Activated CD4-positive, alpha-beta T cell treated with anti-CD3 and anti-CD28 coated beads, Interleukin-2, Interleukin-6, amounts not matched to agents 100 ng/mL and 50 ng/mL, durations not matched to agents 16 hours and 8 hours (primary cell): ENCODE results near the gene ATP5ME.
"Not testable (repeated sequence)": the region's sequence is repeated elsewhere in the genome, so short reads cannot be mapped to it uniquely, and the experiment has no call there.

ENCODE experiments used
- DNase-seq: peaks from one replicate; pipeline ENCODE4 v3.0.0-alpha.2; 2020

The ATP5ME gene, protein sequence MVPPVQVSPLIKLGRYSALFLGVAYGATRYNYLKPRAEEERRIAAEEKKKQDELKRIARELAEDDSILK

DNA sequence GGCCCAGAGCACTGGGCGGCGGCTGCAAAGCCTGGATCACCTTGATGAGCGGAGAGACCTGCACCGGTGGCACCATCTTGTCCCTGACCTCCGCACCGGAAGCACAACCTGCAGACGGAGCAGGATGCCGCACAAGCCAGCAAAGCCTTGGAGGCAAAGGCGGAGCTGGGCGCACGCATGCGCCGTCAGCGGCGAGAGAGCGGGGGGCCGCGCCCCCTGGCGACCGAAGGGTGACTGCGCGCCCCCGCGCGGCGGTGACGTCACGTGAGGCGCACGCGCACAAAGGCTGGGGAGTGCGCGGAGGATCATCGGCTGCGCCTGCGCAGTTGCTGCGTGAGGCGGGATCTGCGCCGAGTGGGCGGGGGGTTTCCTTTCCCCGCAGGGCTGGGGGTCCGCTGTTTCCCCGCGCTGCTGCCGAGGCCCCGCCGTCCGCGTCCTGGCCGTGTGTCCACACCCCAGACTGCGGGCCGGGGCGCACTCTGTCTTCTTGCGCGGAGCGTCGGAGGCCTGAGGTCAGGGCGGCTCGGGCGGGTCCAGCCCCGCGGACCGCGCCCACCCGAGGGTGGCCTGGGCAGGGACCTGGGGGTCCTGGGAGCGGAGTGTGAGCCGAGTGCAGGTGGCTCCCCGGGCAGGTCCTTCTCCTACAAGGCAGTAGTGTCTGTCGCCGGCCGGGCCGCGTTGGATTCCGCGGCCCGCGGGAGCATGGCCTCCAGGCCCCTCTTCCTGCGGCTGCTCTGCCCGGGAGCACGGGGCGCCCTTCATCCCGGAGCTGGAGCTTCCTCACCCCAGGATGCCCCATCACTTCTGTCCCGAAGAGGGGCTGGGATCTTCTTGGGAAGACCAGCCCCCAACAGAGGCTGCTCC lies at the start of gene ATP5ME, which contains the start of gene MYL5:
TSS of gene ATP5ME (minus strand) at position 105 of the 864 bp plus-strand sequence. CDS start at position 76, 29 bp downstream.
TSS of gene MYL5 (plus strand) at position 371 of the 864 bp plus-strand sequence. CDS start 3,485 bp downstream, outside the sequence.
- peak; percentile 98 for DNase-seq

DNA sequence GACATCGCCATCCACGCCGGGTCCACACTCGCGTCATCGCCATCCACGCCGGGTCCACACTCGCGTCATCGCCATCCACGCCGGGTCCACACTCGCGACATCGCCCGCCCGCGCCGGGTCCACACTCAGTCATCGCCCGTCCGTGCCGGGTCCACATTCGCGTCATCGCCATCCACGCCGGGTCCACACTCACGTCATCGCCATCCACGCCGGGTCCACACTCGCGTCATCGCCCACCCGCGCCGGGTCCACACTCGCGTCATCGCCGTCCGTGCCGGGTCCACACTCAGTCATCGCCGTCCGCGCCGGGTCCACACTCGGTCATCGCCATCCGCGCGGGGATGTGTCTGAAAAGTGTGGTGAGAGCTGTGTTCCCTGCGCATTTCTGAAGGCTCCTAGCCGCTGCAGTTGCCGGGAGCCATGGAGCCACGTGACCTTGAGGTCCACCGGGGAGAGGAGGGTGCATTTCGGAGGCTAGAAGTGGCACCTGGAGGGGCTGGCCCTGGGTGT lies 48.8 kb upstream of the ATP5ME start:
- no peak for DNase-seq

DNA sequence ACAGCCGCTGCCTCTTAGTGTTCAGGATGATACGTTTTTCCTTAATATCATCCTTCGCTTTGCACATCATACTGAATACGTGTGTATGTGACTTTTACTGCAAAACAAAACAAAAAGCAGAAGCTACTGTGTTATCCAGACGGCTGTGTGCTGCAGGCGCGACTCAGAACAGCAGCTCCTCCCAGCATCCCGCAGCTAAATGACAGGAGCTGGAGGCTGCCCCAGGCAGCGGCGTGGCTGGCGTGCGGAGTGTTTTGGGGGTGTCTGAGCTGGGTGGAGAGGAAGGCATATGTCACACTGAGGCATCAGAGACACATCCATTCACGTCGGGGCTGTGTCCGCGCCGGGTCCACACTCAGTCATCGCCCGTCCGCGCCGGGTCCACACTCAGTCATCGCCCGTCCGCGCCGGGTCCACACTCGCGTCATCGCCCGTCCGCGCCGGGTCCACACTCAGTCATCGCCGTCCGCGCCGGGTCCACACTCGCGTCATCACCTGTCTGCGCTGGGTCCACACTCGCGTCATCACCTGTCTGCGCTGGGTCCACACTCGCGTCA lies 48.2 kb upstream of the ATP5ME start:
- DNase-seq: no peak

DNA sequence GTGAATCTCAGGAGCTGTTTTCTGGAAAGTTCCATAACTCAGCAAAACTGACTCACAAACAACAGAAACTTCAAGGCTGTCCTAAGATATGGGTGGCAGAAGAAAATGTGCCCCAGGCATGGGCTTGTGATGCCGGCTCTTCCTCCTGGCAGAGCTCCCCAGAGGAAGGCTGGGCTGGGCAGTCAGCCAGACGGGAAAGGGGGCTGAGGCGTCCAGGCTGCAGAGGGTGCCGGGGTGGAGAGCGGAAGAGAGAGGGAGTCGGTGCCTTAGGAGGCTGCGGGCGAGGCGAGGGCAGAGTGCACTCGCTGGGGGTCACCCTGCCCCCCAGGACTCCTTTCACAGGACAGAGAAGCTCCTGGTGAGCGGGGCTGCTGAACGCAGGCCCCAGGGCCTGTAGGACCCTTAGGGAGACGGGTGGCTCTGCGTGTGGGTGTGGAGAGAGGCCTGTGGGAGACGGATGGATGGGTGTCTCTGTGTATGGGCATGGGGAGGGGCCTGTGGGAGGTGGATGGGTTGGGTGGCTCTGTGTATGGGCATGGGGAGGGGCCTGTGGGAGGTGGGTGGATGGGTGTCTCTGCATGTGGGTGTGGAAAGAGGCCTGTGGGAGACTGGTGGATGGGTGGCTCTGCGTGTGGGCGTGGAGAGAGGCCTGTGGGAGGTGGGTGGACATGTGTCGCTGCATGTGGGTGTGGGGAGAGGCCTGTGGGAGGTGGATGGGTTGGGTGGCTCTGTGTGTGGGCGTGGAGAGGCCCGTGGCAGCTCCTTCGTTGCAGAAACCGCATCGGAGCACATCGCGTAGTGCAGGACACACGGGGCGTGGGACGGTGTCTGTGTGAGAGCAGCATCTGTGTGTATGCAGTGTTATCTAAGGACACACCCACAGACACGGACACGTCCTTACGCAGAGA lies 47.4 kb upstream of the ATP5ME start:
- no peak for DNase-seq

DNA sequence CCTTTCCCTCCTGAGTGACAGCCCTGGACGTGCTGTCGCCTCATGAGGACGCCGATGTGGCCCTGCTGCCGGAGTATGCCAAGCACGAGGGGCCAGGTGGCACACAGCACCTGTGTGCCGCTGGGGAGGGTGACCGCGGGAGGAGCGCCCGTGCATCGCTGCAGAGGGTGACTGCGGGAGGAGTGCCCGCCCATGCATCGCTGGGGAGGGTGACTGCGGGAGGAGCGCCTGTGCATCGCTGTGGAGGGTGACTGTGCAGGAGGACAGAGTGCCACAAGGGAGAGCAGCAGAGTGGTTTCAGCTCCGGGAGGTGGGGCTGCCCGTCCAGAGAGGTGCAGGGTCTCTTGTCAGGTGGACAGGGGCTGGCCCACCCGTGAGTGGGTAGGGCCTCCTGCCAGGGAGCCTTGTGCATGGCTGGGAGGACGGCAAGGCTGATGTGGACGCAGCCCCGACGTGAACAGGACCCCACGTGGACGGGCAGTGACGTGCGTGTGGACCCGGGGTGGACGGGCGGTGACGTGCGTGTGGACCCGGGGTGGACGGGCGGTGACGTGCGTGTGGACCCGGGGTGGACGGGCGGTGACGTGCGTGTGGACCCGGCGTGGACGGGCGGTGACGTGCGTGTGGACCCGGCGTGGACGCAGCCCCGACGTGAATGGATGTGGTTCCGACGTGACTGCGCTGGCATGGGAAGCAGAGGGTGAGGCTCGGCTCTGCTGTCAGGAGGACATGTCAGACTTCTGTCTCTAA lies 46.2 kb upstream of the ATP5ME start:
- no peak for DNase-seq

DNA sequence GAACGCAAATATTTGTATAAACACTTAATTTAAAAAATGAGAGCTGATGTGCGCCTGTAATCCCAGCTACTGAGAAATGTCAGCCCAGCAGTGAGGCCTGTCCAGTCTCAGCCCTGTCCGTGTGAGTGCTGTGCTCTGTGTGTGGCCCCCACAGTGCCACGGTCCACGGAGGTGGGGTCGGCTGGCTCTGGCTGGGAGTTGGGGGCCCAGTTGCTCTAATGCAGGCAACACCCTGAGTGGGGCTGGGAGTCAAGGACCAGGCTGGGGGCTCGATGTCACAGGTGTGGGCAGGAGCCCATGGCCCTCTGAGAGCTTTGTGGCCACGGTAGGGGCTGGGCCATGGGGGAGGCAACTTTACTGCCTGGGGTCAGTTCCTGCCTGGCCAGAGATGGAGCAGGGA lies 44.4 kb upstream of the ATP5ME start:
- DNase-seq: no peak

DNA sequence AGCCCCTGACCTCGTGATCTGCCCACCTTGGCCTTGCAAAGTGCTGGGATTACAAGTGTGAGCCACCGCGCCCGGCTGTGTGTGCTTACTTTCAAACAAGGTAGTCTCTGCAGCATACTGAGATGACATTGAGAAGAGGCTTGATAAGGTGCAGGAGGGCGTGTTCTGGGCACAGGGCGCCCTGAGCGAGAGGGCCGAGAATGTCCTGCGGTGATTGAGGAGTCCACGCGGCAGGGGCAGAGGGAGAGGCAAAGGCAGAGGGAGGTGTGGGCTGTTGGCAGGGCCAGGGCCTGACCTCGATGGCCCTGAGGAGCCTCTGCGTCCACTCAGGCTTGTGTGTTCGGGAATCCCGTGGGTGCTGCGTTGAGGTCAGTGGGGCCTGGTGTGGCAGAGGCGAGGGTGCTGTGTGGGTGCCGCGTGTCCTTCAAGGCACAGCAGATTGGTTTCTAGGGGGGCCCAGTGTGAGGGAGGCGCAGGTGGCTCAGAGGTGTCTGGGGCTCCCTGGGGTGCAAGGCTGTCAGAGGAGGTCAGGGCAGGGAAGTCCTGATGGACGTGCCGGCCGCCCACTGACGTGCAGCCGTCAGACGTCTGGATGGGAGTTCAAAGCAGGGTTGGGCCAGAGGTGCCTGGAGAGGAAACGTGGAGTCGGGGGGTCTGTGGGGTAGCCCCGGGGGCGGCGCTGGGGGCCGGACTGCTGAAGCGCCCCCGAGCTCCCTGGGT lies 43.7 kb upstream of the ATP5ME start:
- DNase-seq: no peak

DNA sequence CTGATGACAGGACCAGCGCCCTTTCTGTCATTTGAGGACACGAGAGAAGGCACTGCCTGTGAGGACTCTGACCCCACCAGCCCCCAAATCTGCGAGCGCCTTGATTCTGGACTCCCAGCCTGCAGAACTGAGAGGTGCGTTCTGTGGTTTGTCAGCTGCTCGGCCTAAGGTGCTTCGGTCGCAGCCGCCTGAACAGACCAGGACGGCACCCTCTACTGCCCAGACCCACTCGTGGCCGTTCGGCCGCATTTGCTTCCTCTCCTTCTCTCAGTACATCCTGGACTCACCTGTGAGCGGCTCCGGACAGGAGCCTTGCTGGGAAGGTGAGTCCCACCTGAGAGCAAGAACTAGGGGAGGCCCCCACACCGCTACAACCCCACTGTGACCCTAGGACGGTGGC lies 40.0 kb upstream of the ATP5ME start:
- DNase-seq: no peak

DNA sequence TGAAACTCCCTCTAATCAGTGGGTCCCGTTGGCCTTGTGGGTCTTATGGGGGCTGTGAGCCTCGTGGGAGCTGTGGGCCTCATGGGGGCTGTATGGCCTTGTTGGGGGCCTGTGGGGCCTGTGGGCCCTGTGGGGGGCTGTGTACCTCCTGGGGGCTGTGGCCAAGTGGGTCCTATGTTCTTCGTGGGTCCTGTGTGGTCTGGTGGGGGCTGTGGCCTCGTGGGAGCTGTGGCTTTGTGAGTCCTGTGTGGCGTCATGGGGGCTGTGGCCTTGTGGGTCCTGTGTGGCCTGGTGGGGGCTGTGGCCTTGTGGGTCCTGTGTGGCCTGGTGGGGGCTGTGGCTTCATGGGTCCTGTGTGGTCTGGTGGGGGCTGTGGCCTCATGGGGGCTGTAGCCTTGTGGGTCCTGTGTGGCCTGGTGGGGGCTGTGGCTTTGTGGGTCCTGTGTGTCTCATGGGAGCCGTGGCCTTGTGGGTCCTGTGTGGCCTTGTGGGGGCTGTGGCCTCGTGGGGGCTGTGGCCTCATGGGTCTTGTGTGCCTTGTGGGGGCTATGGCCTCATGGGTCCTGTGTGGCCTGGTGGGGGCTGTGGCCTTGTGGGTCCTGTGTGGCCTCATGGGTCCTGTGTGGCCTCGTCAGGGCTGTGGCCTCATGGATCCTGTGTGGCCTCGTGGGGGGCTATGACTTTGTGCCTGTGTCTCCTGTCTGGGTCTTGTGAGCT lies 39.0 kb upstream of the ATP5ME start:
- DNase-seq: no peak

DNA sequence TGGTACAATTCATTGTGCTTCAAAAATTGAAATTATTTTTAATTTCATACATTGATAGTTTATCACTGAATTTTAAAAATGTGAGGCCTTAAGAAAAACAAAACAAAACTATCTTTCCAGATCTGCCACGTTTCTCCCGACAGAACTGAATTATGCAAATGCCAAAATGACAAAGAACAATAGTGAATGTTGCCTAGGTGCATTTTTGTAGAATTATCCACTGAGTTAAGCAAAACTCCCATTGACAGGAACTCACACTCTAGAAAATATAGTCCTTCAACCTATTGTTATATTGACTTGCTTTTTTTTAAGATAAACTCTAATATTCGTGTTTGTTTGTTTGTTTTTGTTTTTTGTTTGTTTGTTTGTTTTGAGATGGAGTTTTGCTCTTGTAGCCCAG lies 38.0 kb upstream of the ATP5ME start:
- DNase-seq: no peak

DNA sequence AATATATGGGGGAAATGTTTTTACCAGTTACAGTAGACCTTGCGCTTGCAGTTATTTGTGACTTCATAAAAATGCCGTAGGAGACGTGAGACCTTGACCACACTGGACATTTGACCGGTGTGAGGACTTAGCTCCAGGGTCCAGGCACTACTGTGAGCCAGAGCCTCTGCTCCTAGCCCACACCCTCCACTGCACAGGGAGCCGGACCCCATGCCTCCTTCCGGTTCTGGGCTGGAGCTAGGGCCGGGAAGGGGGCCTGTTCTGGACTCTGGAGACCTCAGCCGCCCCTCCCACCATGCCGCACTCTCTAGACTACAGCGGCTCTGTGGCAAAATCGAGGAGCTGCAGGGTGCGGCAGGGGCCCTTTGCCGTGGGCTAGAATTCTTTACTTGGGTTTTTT lies 36.8 kb upstream of the ATP5ME start:
- no peak for DNase-seq

DNA sequence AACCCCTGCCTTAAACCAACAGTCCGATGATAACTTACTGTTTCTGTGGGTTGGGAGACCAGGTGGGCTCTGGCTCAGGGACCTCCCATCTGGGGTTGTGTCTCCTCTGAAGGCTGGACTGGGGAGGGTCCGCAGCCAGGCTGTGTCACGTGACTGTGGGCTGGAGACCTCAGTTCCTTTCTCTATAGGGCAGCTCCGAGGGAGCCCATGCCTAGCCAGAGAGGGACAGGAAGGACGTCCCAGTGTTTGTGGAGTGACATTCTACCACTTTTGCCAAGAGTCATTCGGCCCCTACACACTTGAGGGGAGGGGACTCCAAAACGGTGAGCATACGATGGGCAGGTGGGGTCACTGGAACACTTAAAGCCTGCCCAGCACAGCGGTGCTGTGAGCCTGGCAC lies 36.0 kb upstream of the ATP5ME start:
- DNase-seq: no peak

DNA sequence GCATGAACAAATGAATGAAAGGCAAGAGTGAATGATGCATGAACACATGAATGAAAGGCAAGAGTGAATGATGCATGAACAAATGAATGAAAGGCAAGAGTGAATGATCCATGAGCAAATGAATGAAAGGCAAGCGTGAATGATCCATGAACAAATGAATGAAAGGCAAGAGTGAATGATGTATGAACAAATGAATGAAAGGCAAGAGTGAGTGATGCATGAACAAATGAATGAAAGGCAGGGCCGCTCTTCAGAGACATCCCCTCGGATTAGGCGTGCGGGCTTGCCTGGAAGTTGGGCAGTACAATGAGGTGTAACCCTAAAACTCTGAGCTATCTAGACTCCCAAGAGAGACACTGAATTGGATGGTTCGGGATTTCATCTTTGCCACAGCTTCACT lies 35.3 kb upstream of the ATP5ME start:
- DNase-seq: no peak

DNA sequence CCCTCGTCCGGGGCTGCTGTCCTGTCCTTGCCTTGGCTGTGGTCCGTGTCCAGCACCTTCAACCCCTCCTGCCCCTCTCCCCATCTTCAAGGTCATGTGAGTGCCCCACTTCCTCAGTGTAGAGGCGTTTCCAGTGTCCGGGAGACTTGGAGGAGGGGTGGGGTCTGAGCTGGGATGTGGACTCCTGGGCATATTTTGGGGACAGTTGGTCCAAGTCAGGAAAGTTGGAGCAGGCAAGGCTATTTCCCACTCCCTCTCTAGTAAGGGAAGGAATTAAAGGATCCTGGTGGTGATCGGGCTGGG lies 34.5 kb upstream of the ATP5ME start:
- no peak for DNase-seq

DNA sequence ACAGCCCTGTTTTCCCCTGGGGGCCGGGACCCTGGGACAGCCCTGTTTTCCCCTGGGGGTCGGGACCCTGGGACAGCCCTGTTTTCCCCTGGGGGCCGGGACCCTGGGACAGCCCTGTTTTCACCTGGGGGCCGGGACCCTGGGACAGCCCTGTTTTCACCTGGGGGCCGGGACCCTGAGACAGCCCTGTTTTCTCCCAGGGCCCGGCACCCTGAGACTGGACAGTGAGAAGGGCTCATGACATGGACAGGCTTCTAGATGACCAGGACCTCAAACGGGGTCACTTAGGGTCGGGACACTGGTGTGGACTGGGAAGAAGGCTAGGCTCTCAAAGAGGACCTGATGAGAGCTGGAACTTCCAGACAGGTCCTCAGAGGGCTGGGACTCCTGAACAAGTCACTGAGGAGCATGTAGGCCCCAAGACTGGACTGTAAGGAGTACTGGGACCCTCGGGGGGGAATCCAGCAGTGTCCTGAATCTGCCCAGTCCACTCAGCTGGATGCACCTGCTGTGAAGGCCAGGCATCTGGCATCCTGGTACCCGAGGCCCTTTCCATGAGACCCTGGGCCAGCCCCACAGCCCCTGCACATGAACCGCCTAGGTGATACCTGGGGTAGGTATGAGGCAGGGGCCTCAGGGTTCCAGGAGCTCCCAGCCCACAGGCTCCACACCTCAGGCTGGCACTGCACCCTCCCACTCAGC lies 34.0 kb upstream of the ATP5ME start:
- no peak for DNase-seq

DNA sequence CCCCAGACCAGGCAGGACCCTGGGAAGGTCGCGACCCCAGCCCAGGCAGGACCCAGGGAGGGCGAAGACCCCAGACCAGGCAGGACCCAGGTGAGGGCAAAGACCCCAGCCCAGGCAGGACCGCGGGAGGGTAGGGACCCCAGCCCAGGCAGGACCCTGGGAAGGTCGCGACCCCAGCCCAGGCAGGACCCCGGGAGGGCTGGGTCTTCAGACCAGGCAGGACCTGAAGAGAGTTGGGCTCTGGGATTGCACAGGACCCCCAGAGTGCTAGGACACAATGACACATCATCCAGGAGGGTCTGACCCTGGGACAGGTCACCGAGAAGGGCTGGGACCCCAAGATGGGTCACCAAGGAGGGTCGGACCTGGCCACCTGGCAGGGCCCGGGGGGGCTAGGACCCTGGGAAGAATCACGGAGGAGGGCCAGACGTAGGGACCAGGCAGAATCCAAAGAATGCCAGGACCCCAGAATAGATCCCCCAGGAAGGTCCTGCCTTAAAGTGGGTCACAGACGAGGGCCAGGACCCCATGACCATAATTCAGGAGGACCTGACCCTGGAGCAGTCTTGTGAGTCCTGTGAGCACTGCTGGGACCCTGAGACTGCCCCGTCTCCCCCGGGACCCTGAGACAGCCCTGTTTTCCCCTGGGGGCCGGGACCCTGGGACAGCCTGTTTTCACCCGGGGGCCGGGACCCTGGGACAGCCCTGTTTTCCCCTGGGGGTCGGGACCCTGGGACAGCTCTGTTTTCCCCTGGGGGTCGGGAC lies 32.9 kb upstream of the ATP5ME start:
- DNase-seq: no peak

DNA sequence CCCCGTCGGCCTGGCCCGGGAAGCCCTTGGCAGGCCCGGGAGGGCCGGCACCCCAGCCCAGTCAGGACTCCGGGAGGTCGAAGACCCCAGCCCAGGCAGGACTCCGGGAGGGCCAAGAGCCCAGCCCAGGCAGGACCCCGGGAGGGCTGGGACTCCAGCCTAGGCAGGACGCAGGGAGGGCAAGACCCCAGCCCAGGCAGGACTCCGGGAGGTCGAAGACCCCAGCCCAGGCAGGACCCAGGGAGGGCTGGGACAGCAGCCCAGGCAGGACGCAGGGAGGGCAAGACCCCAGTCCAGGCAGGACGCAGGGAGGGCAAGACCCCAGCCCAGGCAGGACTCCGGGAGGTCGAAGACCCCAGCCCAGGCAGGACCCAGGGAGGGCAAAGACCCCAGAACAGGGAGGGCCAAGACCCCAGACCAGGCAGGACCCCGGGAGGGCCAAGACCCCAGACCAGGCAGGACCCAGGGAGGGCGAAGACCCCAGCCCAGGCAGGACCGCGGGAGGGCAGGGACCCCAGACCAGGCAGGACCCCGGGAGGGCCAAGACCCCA lies 32.1 kb upstream of the ATP5ME start:
- DNase-seq: not testable (repeated sequence)

DNA sequence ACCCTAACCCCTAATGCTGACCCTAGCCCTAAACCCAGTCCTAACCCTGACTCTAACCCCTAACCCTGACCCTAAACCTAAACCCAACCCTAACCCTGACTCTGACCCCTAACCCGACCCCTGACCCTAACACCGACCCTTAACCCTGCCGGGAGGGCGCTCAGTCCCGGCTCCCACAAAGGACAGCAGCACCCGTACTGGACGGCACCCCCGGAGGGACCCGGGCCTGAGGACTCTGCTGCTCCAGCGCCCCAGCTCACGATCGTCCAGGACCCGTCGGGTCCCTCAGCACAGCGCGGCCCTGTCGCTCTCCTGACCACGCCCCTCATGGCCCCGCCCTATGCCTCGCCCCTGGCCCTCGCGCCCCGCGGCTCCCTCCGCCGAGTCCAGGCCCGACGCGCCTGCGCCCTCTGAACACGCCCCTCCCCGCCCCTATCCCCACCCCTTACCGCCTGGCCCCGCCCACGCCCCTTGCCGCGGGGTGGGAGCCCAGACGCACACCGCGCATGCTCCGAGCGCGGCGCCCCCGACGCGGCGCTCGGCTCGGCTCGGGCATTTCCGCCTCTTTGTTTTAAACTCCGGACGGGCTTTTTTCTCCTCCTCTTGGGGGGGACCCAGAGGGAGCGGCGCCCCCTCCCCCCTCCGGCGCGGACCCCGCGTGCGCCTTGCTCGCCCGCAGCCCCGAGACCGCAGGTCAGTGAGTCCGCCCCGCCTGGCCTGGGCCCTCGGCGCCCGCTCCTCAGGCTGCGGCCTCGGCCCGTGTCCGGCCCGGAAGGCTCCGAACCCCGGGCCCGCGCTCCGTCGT lies 31.4 kb upstream of the ATP5ME start, which contains the start of gene PCGF3:
TSS of gene PCGF3 (plus strand) at position 555 of the 805 bp plus-strand sequence. CDS start 27,849 bp downstream, outside the sequence.
- DNase-seq: peak; percentile 98
